Measurements from ENCODE around the gene RAD23A.

RAD23A gene

GRCh38 chr19:12965017-12965811 lies 19.6 kb downstream of the RAD23A start (continued):
- TF ChIP-seq ZNF629 (tag by site-specific recombination; IDR thresholded peaks at IDR 0.05) (peak; percentile 56), ZNF677 (tag by site-specific recombination; IDR thresholded peaks at IDR 0.05) (no peak), ZNF2 (tag by site-specific recombination; IDR thresholded peaks at IDR 0.05) (peak; percentile 90; the same call in 1 of the 2 replicates), ZNF561 (tag by site-specific recombination; IDR thresholded peaks at IDR 0.05; ENCODE audit: borderline replicate concordance) (peak; percentile 87; the same call in 1 of the 2 replicates), ZNF624 (tag by site-specific recombination; IDR thresholded peaks at IDR 0.05) (no peak), ZNF23 (tag by site-specific recombination; IDR thresholded peaks at IDR 0.05; ENCODE audit: borderline replicate concordance) (no peak), SCRT2 (tag by site-specific recombination; IDR thresholded peaks at IDR 0.05) (no peak), ZNF843 (tag by site-specific recombination; IDR thresholded peaks at IDR 0.05) (peak; percentile 52), BCL11A (tag by site-specific recombination; IDR thresholded peaks at IDR 0.05; ENCODE audit: low read depth) (no peak), ZFP3 (tag by site-specific recombination; IDR thresholded peaks at IDR 0.05; ENCODE audit: low read depth) (no peak), ZNF341 (tag by site-specific recombination; IDR thresholded peaks at IDR 0.05; ENCODE audit: low read depth) (peak; percentile 95), GLI2 (tag by site-specific recombination; IDR thresholded peaks at IDR 0.05; ENCODE audit: borderline replicate concordance, low read depth) (no peak), KLF9 (tag by site-specific recombination; IDR thresholded peaks at IDR 0.05; ENCODE audit: low read depth) (peak; percentile 82), PBX3 (CRISPR knock-in tag; IDR thresholded peaks at IDR 0.05) (peak; percentile 32; the same call in 1 of the 2 replicates), MZF1 (tag by site-specific recombination; IDR thresholded peaks at IDR 0.05; ENCODE audit: borderline replicate concordance) (no peak), SP3 (tag by site-specific recombination; IDR thresholded peaks at IDR 0.05) (peak; percentile 78), ZNF37A (tag by site-specific recombination; IDR thresholded peaks at IDR 0.05) (no peak), ZNF529 (tag by site-specific recombination; IDR thresholded peaks at IDR 0.05; ENCODE audit: insufficient replicate concordance) (no peak), ZNF16 (tag by site-specific recombination; IDR thresholded peaks at IDR 0.05; ENCODE audit: low read depth) (peak; percentile 91), KLF8 (tag by site-specific recombination; IDR thresholded peaks at IDR 0.05) (peak; percentile 70; the same call in 1 of the 2 replicates), GLIS2 (tag by site-specific recombination; IDR thresholded peaks at IDR 0.05) (peak; percentile 74), YY1 (tag by site-specific recombination; IDR thresholded peaks at IDR 0.05) (peak; percentile 33; the same call in 1 of the 2 replicates), TSHZ1 (tag by site-specific recombination; IDR thresholded peaks at IDR 0.05; ENCODE audit: borderline replicate concordance) (peak; percentile 39; the same call in 1 of the 2 replicates), ZFHX2 (tag by site-specific recombination; conservative IDR thresholded peaks at IDR 0.05) (peak; percentile 90), ZNF76 (tag by site-specific recombination; IDR thresholded peaks at IDR 0.05; ENCODE audit: borderline replicate concordance, low read depth) (peak; percentile 77), ZNF266 (tag by site-specific recombination; IDR thresholded peaks at IDR 0.05; ENCODE audit: low read depth) (no peak)
- TF ChIP-seq, protein P1, sequence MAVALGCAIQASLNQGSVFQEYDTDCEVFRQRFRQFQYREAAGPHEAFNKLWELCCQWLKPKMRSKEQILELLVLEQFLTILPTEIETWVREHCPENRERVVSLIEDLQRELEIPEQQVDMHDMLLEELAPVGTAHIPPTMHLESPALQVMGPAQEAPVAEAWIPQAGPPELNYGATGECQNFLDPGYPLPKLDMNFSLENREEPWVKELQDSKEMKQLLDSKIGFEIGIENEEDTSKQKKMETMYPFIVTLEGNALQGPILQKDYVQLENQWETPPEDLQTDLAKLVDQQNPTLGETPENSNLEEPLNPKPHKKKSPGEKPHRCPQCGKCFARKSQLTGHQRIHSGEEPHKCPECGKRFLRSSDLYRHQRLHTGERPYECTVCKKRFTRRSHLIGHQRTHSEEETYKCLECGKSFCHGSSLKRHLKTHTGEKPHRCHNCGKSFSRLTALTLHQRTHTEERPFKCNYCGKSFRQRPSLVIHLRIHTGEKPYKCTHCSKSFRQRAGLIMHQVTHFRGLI (tag by site-specific recombination; IDR thresholded peaks at IDR 0.05) = peak; percentile 23; the same call in 1 of the 2 replicates
- TF ChIP-seq, protein P2, sequence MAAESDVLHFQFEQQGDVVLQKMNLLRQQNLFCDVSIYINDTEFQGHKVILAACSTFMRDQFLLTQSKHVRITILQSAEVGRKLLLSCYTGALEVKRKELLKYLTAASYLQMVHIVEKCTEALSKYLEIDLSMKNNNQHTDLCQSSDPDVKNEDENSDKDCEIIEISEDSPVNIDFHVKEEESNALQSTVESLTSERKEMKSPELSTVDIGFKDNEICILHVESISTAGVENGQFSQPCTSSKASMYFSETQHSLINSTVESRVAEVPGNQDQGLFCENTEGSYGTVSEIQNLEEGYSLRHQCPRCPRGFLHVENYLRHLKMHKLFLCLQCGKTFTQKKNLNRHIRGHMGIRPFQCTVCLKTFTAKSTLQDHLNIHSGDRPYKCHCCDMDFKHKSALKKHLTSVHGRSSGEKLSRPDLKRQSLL (tag by site-specific recombination; IDR thresholded peaks at IDR 0.05) = peak; percentile 60; the same call in 1 of the 2 replicates
- TF ChIP-seq, protein P3, sequence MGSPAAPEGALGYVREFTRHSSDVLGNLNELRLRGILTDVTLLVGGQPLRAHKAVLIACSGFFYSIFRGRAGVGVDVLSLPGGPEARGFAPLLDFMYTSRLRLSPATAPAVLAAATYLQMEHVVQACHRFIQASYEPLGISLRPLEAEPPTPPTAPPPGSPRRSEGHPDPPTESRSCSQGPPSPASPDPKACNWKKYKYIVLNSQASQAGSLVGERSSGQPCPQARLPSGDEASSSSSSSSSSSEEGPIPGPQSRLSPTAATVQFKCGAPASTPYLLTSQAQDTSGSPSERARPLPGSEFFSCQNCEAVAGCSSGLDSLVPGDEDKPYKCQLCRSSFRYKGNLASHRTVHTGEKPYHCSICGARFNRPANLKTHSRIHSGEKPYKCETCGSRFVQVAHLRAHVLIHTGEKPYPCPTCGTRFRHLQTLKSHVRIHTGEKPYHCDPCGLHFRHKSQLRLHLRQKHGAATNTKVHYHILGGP (tag by site-specific recombination; IDR thresholded peaks at IDR 0.05) = no peak

Data from HEK293 (cell line).